GM12878 (cell line): ENCODE results near the gene MGAT4B. TPM values are rescaled to one million over a fixed set of nuclear protein-coding genes. Genes with fewer than 3 reads are reported as not detected.

Experiments
- BHLHE40 ChIP-seq, 2 experiments: fragments of 450-650 bp in 1 of 2; IDR thresholded peaks; 2 replicates each; pipeline ENCODE4 v1.6.1; 2011 to 2017; ENCODE audit warnings: low read depth in 2 of 2, borderline replicate concordance in 1 of 2, improper control_type of control experiment in 1 of 2, low read length in 1 of 2, mild to moderate bottlenecking in 1 of 2
- CBX3 ChIP-seq: fragments of 200-600 bp; sonication (generic); IDR thresholded peaks from 2 replicates; pipeline ENCODE4 v1.6.1; 2016; ENCODE audit warnings: low read depth, borderline replicate concordance
- CHD1 ChIP-seq: IDR thresholded peaks from 2 replicates; pipeline ENCODE4 v1.6.1; 2012; ENCODE audit warnings: low read depth, low read length, improper control_type of control experiment
- CHD4 ChIP-seq: fragments of 200-600 bp; sonication (generic); IDR thresholded peaks from 2 replicates; pipeline ENCODE4 v1.6.1; 2016; ENCODE audit warnings: mild to moderate bottlenecking
- CREB1 ChIP-seq: IDR thresholded peaks from 2 replicates; pipeline ENCODE4 v1.6.1; 2012; ENCODE audit warnings: low read depth, mild to moderate bottlenecking, inconsistent platforms
- ELK1 ChIP-seq: IDR thresholded peaks from 2 replicates; pipeline ENCODE4 v1.6.1; 2012; ENCODE audit warnings: low read depth, low read length, improper control_type of control experiment
- LARP7 ChIP-seq: fragments of 450-650 bp; IDR thresholded peaks from 2 replicates; pipeline ENCODE4 v1.6.1; 2017; ENCODE audit warnings: mild to moderate bottlenecking
- MYC ChIP-seq: IDR thresholded peaks from 2 replicates; pipeline ENCODE4 v1.6.1; 2011; ENCODE audit warnings: mild to moderate bottlenecking, low read length, moderate library complexity, inconsistent platforms; ENCODE audit not compliant: insufficient read depth, insufficient replicate concordance, insufficient read length, severe bottlenecking
- NR2C2 ChIP-seq: IDR thresholded peaks from 2 replicates; pipeline ENCODE4 v1.6.1; 2011; ENCODE audit warnings: borderline replicate concordance, low read depth; ENCODE audit not compliant: control insufficient read depth, insufficient read length
- NRF1 ChIP-seq: conservative IDR thresholded peaks from 2 replicates; pipeline ENCODE4 v1.6.1; 2011; ENCODE audit warnings: mild to moderate bottlenecking, low read depth, low read length, improper control_type of control experiment
- POLR2AphosphoS2 ChIP-seq: IDR thresholded peaks from 2 replicates; pipeline ENCODE4 v1.6.1; 2011; ENCODE audit warnings: low read depth, mild to moderate bottlenecking, low read length, improper control_type of control experiment, moderate library complexity
- RAD21 ChIP-seq: IDR thresholded peaks from 2 replicates; pipeline ENCODE4 v1.6.1; 2011; ENCODE audit warnings: mild to moderate bottlenecking, low read depth, low read length, moderate library complexity; ENCODE audit not compliant: insufficient read depth
- SP1 ChIP-seq: IDR thresholded peaks from one replicate; pipeline ENCODE4 v1.6.1; 2011; ENCODE audit warnings: low read depth, low read length
- SREBF1 ChIP-seq: IDR thresholded peaks from 2 replicates; pipeline ENCODE4 v1.6.1; 2012; ENCODE audit warnings: mild to moderate bottlenecking, low read length
- STAT1 ChIP-seq: fragments of 450-650 bp; conservative IDR thresholded peaks from 2 replicates; pipeline ENCODE4 v1.6.1; 2014; ENCODE audit warnings: antibody characterized with exemption, mild to moderate bottlenecking
- STAT3 ChIP-seq: IDR thresholded peaks from 2 replicates; pipeline ENCODE4 v1.6.1; 2011; ENCODE audit warnings: low read depth, low read length, improper control_type of control experiment
- SUPT20H ChIP-seq: IDR thresholded peaks from 2 replicates; pipeline ENCODE4 v1.6.1; 2011; ENCODE audit warnings: low read depth, mild to moderate bottlenecking, low read length, moderate library complexity, borderline replicate concordance; ENCODE audit not compliant: control insufficient read depth
- TCF3 ChIP-seq: IDR thresholded peaks from 2 replicates; pipeline ENCODE4 v1.6.1; 2012; ENCODE audit warnings: low read depth, mild to moderate bottlenecking, low read length, borderline replicate concordance; ENCODE audit not compliant: insufficient read depth
- TCF7 ChIP-seq: IDR thresholded peaks from 2 replicates; pipeline ENCODE4 v1.6.1; 2014; ENCODE audit warnings: antibody characterized with exemption, borderline replicate concordance
- WRNIP1 ChIP-seq: IDR thresholded peaks from 2 replicates; pipeline ENCODE4 v1.6.1; 2011; ENCODE audit warnings: low read depth, low read length, improper control_type of control experiment, borderline replicate concordance
- ZSCAN29 ChIP-seq: fragments of 450-650 bp; IDR thresholded peaks from 2 replicates; pipeline ENCODE4 v1.6.1; 2017; ENCODE audit warnings: mild to moderate bottlenecking, moderate library complexity
- polyA plus RNA-seq, 11 experiments: library from polyadenylated mRNA; depleted of rRNA in 4 of 11; unstranded in 6 of 11; stranded (reverse) in 5 of 11; fragments of >200 nt; fragmentation: Nextera tagmentation in 4 of 11; fragmentation: Illumina TruSeq in 1 of 11; extraction: Ambion mirVana in 4 of 11; extraction: Trizol in 1 of 11; gene quantifications; 1 replicate in 1 of 11; 2 replicates in 10 of 11; pipeline versions ENCODE4 v1.2.1 to v1.2.3, GENCODE V29; 2011 to 2016; ENCODE audit warnings: inconsistent platforms in 2 of 11, missing spikeins in 2 of 11, low read depth in 1 of 11
- total RNA-seq, 4 experiments: library from RNA; depleted of rRNA in 3 of 4; stranded (reverse); fragments of >200 nt in 3 of 4; fragmentation: Illumina TruSeq in 1 of 4; extraction: Trizol in 1 of 4; gene quantifications; 2 replicates each; pipeline versions ENCODE4 v1.2.1 to v1.2.3, GENCODE V29; 2013 to 2021
- TF ChIP-seq, protein P1 (sequence below): IDR thresholded peaks from 2 replicates; pipeline ENCODE4 v1.6.1; 2012; ENCODE audit warnings: low read depth, low read length, improper control_type of control experiment
- TF ChIP-seq, protein P2 (sequence below): IDR thresholded peaks from 2 replicates; pipeline ENCODE4 v1.6.1; 2012; ENCODE audit warnings: low read depth, low read length, improper control_type of control experiment
- TF ChIP-seq, protein P3 (sequence below): fragments of 450-650 bp; IDR thresholded peaks from 2 replicates; pipeline ENCODE4 v1.6.1; 2017; ENCODE audit warnings: antibody characterized with exemption, mild to moderate bottlenecking, moderate library complexity

Gene MGAT4B
- total and polyA plus RNA-seq, 10 of the 15 experiments (the other 5 are each of a cell fraction or from before 2014, with no cell fraction given) = 0.60 to 82.5 (median 34.4) TPM; not detected in 1

GRCh38 chr5:179818746-179819295, 12.2 kb upstream of the MGAT4B start (continued):
- TF ChIP-seq MYC (peak; percentile 15), NRF1 (no peak), BHLHE40 (IDR thresholded peaks at IDR 0.05; ENCODE audit: borderline replicate concordance in 1 of 2, low read depth in 2 of 2, low read length in 1 of 2) (peak in 1 of 2 experiments; percentile 84; a peak in 3 of 4 replicates), CHD1 (no peak), TCF3 (peak; percentile 75; the same call in 1 of the 2 replicates), SP1 (peak; percentile 85), ELK1 (no peak), CBX3 (no peak), STAT1 (no peak), TCF7 (no peak), RAD21 (no peak), POLR2AphosphoS2 (no peak; the same call in 1 of the 2 replicates), WRNIP1 (no peak), CREB1 (peak; percentile 91), SREBF1 (no peak), STAT3 (no peak), CHD4 (no peak), SUPT20H (no peak), NR2C2 (no peak), LARP7 (peak; percentile 95), ZSCAN29 (no peak)
- TF ChIP-seq, protein P1, sequence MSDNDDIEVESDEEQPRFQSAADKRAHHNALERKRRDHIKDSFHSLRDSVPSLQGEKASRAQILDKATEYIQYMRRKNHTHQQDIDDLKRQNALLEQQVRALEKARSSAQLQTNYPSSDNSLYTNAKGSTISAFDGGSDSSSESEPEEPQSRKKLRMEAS = no peak; the same call in none of the 2 replicates
- TF ChIP-seq, protein P2, sequence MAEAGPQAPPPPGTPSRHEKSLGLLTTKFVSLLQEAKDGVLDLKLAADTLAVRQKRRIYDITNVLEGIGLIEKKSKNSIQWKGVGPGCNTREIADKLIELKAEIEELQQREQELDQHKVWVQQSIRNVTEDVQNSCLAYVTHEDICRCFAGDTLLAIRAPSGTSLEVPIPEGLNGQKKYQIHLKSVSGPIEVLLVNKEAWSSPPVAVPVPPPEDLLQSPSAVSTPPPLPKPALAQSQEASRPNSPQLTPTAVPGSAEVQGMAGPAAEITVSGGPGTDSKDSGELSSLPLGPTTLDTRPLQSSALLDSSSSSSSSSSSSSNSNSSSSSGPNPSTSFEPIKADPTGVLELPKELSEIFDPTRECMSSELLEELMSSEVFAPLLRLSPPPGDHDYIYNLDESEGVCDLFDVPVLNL = peak; percentile 61
- TF ChIP-seq, protein P3, sequence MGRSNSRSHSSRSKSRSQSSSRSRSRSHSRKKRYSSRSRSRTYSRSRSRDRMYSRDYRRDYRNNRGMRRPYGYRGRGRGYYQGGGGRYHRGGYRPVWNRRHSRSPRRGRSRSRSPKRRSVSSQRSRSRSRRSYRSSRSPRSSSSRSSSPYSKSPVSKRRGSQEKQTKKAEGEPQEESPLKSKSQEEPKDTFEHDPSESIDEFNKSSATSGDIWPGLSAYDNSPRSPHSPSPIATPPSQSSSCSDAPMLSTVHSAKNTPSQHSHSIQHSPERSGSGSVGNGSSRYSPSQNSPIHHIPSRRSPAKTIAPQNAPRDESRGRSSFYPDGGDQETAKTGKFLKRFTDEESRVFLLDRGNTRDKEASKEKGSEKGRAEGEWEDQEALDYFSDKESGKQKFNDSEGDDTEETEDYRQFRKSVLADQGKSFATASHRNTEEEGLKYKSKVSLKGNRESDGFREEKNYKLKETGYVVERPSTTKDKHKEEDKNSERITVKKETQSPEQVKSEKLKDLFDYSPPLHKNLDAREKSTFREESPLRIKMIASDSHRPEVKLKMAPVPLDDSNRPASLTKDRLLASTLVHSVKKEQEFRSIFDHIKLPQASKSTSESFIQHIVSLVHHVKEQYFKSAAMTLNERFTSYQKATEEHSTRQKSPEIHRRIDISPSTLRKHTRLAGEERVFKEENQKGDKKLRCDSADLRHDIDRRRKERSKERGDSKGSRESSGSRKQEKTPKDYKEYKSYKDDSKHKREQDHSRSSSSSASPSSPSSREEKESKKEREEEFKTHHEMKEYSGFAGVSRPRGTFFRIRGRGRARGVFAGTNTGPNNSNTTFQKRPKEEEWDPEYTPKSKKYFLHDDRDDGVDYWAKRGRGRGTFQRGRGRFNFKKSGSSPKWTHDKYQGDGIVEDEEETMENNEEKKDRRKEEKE = no peak
